NCI-H460 (cell line): Measurements from ENCODE around the gene ESF1. TPM values are rescaled to one million over a fixed set of nuclear protein-coding genes. Genes with fewer than 3 reads are reported as not detected.

Experiments used
- DNase-seq: peaks from one replicate; pipeline ENCODE4 v3.0.0-alpha.2; 2016; ENCODE audit warnings: low read depth; ENCODE audit errors: extremely low read depth
- polyA plus RNA-seq: library from polyadenylated mRNA; depleted of rRNA; stranded (reverse); fragments of >200 nt; gene quantifications from 2 replicates; pipeline ENCODE4 v1.2.3, GENCODE V29; 2014; cell fraction: nucleus; rRNA removed
- total RNA-seq: library from RNA; depleted of rRNA; stranded (reverse); fragments of >200 nt; shearing (Covaris generic); gene quantifications from 2 replicates; pipeline ENCODE4 v1.2.3, GENCODE V29; 2014; rRNA removed

The ESF1 gene, protein sequence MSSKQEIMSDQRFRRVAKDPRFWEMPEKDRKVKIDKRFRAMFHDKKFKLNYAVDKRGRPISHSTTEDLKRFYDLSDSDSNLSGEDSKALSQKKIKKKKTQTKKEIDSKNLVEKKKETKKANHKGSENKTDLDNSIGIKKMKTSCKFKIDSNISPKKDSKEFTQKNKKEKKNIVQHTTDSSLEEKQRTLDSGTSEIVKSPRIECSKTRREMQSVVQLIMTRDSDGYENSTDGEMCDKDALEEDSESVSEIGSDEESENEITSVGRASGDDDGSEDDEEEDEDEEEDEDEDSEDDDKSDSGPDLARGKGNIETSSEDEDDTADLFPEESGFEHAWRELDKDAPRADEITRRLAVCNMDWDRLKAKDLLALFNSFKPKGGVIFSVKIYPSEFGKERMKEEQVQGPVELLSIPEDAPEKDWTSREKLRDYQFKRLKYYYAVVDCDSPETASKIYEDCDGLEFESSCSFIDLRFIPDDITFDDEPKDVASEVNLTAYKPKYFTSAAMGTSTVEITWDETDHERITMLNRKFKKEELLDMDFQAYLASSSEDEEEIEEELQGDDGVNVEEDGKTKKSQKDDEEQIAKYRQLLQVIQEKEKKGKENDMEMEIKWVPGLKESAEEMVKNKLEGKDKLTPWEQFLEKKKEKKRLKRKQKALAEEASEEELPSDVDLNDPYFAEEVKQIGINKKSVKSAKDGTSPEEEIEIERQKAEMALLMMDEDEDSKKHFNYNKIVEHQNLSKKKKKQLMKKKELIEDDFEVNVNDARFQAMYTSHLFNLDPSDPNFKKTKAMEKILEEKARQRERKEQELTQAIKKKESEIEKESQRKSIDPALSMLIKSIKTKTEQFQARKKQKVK
- 25.6 and 28.9 TPM in 2 replicates for total RNA-seq
- polyA plus RNA-seq, result 11.0 and 18.2 TPM in 2 replicates

DNA sequence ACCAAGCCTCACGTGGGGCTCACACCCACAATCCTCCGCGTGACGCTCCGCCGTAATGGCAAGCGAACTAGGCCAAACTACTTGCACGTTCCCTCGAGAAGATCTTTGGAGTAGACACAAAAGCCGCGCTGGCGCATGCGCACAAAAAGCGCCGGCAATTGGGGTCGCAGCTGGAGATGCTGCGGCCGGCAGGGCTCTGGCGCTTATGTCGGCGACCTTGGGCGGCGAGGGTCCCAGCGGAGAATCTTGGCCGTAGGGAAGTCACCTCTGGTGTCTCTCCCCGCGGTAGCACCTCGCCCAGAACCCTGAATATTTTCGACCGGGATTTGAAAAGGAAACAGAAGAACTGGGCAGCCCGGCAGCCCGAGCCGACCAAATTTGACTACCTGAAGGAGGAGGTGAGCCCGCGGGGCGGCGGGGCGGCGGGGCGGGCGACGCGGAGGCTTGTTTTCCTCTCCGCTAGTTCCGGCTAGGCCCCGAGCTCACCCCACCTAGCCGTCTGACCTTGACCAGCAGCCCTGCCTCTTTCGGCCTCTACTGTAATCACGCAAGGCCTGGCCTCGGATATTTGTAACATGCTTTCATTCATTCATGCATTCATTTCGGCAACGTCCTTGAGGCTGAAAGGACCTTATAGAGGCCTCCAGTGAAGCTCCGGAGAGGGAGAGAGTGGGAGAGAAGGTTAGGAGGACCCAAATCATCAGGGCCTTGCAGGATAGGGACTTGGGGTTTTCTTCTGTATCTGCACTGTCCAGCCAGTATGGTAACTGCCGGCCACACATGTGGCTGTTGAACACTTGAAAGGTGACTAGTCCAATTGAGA, at the start of gene ESF1, which contains the start of gene NDUFAF5:
Gene ESF1 (minus strand): TSS at position 27 of the 823 bp plus-strand sequence. CDS start 1,779 bp downstream, outside the sequence.
Gene NDUFAF5 (plus strand): TSS at position 136 of the 823 bp plus-strand sequence. CDS start 41 bp downstream, at position 177.
- peak; percentile 96 for DNase-seq

DNA sequence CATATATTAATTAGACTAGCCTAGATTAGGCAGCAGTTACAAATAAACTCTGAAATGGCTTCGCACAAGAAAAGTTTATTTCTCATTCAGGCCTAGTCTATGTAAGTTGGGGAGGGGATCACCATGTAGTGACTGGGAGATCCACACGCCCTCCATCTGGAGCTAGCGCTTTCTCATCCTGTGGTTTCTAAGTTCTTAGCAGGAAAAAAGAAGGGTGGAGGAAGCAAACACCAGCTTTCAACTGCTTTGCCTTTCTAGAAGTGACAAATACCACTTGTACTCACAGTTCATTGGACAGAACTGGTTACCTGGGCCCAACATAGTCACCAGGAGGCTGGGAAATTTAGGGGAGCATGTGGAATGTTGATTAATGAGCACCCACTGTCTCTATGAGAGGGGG, 46.8 kb upstream of the ESF1 start:
- no peak for DNase-seq

- no peak for DNase-seq
These were observed 40.7 kb upstream of the ESF1 start for GRCh38 chr20:13825465-13825864.

DNA sequence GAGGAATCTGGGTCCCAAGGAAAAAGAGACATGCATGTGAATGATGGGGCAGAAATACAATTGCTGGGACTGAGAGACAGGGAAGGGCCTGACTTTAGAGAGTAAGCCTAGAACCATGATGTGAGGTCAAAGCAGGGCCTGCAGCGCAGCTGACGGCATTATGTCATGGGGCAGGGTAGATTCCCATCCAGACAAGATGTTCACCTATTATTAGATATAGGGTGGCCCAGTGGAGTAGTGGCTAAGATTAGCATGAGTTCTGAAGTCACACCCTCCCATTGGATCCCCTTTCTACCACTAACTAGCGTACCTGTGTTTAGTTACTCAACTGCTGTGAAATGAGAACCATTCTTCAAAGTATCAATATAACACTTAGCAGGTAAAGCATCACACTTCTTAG, 39.7 kb upstream of the ESF1 start:
- no peak for DNase-seq

- DNase-seq, result peak; percentile 4
These were observed 37.7 kb upstream of the ESF1 start for GRCh38 chr20:13822459-13822858.

GRCh38 chr20:13821876-13822275, 37.2 kb upstream of the ESF1 start:
- DNase-seq, result no peak

GRCh38 chr20:13819885-13820645, 35.3 kb upstream of the ESF1 start:
- DNase-seq, result peak; percentile 48

- DNase-seq, result no peak
These were observed 32.6 kb upstream of the ESF1 start for GRCh38 chr20:13817342-13817741.

- no peak for DNase-seq
These were observed 32.0 kb upstream of the ESF1 start for GRCh38 chr20:13816757-13817156.

DNA sequence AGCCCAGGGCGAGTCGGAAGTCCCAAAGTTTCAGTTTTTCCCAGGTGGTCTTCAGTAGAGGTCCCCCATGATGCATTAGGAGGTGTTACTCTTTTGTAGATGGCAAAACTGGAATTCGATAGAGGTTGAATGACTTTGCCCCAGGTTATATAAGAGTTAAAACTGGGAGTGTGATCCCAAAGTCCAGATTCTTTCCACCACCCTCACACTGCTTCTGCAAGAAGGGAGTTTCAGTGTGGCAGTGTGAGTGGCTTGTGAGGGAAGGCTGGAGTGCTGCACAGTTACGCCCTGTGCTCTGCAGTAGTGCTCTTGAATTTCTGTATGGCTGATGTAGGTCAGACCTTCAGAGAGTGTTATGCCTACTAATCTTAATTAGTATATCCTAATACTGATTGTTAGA, 30.0 kb upstream of the ESF1 start:
- DNase-seq, result no peak

DNA sequence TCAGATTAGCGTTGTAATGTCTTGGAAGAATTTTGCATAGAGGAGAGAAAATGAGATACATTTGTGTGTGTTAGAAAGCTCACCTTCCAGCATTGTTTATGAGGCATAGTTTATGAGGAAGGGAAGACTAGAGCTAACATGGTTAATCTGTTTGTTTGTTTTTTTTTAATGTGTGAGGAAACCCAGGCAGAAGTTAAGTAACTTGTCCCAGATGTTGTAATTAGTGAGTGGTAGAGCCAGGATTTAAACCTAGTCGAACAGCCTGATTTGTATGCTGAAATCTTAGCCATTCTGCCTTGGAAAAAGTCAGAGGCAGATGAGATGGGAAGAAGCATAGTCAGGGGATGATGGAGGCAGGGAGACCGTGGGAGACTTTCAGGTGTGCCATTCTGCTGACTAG, 29.2 kb upstream of the ESF1 start:
- no peak for DNase-seq

DNA sequence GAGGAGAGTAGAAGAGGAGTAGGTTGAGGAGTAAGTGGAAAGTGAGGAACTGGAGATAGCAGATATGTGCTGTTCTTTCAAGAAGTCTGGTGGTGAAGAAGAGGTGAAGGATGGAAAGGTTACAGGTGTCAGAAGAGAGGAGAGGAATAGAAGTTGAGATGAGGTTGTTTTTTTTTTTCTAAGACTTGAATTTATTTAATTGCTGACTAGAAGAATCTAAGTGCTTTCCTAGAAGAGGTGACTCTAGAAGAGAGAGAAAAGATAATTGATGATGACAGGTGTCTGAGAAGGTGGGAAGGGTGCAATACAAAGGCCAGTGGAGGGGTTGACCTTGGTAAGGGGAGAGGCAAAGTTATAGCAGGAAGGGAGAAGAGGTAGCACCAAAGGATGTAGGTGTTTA, 25.7 kb upstream of the ESF1 start:
- no peak for DNase-seq

- DNase-seq, result no peak
These were observed 25.1 kb upstream of the ESF1 start for GRCh38 chr20:13809855-13810254.

DNA sequence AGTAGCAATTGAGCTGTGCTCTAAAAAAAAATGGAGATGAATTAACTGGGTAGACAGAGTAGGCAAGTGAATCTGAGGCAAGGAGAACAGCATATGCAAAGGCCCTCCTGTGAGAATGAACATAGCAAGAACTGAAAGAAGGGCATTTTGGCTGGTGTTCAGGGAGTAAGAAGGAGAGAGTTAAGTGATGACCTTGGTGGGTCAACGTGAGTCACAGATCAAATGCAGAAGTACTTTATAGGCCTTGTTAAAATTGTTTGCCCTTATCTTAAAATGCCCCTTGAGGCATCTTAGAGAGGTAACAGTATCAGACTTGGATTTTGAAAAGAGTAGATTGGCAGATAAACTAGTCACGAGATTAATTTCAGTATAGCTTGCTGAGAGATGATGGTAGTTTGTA, 24.7 kb upstream of the ESF1 start:
- no peak for DNase-seq

- no peak for DNase-seq
These were observed 16.0 kb upstream of the ESF1 start for GRCh38 chr20:13800728-13801134.

- DNase-seq, result no peak
These were observed 15.3 kb upstream of the ESF1 start for GRCh38 chr20:13799974-13800373.

DNA sequence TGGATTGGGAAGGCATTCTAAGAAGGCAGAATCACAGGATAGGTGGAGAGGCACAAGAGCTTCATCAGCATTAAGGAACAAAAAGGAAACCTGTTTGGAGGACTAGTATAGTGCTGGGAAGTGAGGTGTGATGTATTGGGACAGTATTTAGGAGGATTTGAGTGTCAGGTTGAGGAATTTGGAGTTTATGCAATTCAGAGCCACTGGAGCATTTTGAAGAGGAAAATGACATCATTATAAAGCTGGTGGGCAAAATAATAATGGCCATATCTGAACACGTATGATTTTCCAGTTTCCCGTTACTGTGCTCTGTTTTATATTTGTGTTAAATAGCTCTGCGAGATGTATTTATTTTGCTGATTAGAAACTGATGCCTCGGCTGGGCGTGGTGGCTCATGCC, 14.3 kb upstream of the ESF1 start:
- no peak for DNase-seq

- DNase-seq, result no peak
These were observed 9.9 kb upstream of the ESF1 start for GRCh38 chr20:13794667-13795066.

GRCh38 chr20:13793001-13793400, 8.3 kb upstream of the ESF1 start:
- DNase-seq, result no peak
